Thymus (tissue), 14 donors: Measurements from ENCODE around the gene SEC11C. TPM values are rescaled to one million over a fixed set of nuclear protein-coding genes. Genes with fewer than 3 reads are reported as not detected.

Source experiments
- DNase-seq, 9 donors: peaks; one replicate each; pipeline ENCODE4 v3.0.0-alpha.2; 2013; ENCODE audit warnings: low spot score in 9 of 9, low read depth in 6 of 9, missing footprints in 1 of 9
- H3K27ac ChIP-seq, 2 donors: one replicate each; pipeline ENCODE4 v1.5.1; 2013; ENCODE audit warnings: control low read depth in 1 of 2, low read depth in 1 of 2, low read length in 1 of 2, mild to moderate bottlenecking in 1 of 2, moderate library complexity in 1 of 2
- H3K27me3 ChIP-seq, 2 donors: one replicate each; pipeline ENCODE4 v1.5.1; 2013; ENCODE audit warnings: low read length in 1 of 2; ENCODE audit not compliant: control insufficient read depth in 2 of 2, insufficient read depth in 1 of 2
- H3K36me3 ChIP-seq, 2 donors: one replicate each; pipeline ENCODE4 v1.5.1; 2013; ENCODE audit warnings: low read length in 1 of 2, mild to moderate bottlenecking in 1 of 2, moderate library complexity in 1 of 2; ENCODE audit not compliant: control insufficient read depth in 2 of 2, insufficient read depth in 2 of 2
- H3K4me1 ChIP-seq, 2 donors: one replicate each; pipeline ENCODE4 v1.5.1; 2013; ENCODE audit warnings: low read length in 2 of 2; ENCODE audit not compliant: control insufficient read depth in 2 of 2, insufficient read depth in 2 of 2
- H3K4me3 ChIP-seq, 2 donors: one replicate each; pipeline ENCODE4 v1.5.1; 2013; ENCODE audit warnings: low read length in 2 of 2, control low read depth in 1 of 2, mild to moderate bottlenecking in 1 of 2
- H3K9me3 ChIP-seq, 2 donors: one replicate each; pipeline ENCODE4 v1.5.1; 2013; ENCODE audit warnings: low read length in 1 of 2, mild to moderate bottlenecking in 1 of 2; ENCODE audit not compliant: control insufficient read depth in 2 of 2, insufficient read depth in 1 of 2
- WGBS: extraction: QIAGEN DNeasy Blood & Tissue Kit; methylation state at CpG from one replicate; pipeline ENCODE4 v1.1.7; 2013; 5-methylcytosine and 5-hydroxymethylcytosine counted together
- long read RNA-seq, 10 donors: transcript quantifications; one replicate each; lab custom pipeline, GENCODE V29; 2026
- polyA plus RNA-seq: library from polyadenylated mRNA; stranded (reverse); fragments of 200-250 nt; gene quantifications from one replicate; pipeline ENCODE4 v1.2.3, GENCODE V29; 2013
- total RNA-seq: library from RNA; stranded (reverse); fragments of 120-200 nt; gene quantifications from one replicate; pipeline ENCODE4 v1.2.4, GENCODE V29; 2013
- donor health status: healthy.

SEC11C gene
- total RNA-seq, result 92.8 TPM
- polyA plus RNA-seq, result 86.0 TPM
- long read RNA-seq, donor 1, transcript SEC11C-204 (6 exons, 1,202 nt), result major isoform, 6 of 6 reads
- long read RNA-seq, donor 1, partial matches to known transcripts, result 0 of 6 reads
- long read RNA-seq, donor 1, other reads (novel, unspliced or antisense), result 0 of 6 reads
- long read RNA-seq, donor 2, transcript SEC11C-204 (6 exons, 1,202 nt), result major isoform, 57 of 77 reads
- long read RNA-seq, donor 2, transcript SEC11C-203 (3 exons, 1,088 nt), result minor isoform, 5 of 77 reads
- long read RNA-seq, donor 2, partial matches to known transcripts, result 11 of 77 reads
- long read RNA-seq, donor 2, other reads (novel, unspliced or antisense), result 0 of 77 reads
- long read RNA-seq, donor 3, transcript SEC11C-204 (6 exons, 1,202 nt), result major isoform, 85 of 107 reads
- long read RNA-seq, donor 3, transcript SEC11C-205 (5 exons, 718 nt), result minor isoform, 5 of 107 reads
- long read RNA-seq, donor 3, partial matches to known transcripts, result 5 of 107 reads
- long read RNA-seq, donor 3, other reads (novel, unspliced or antisense), result 0 of 107 reads
- long read RNA-seq, donor 4, transcript SEC11C-204 (6 exons, 1,202 nt), result major isoform, 9 of 18 reads
- long read RNA-seq, donor 4, partial matches to known transcripts, result 5 of 18 reads
- long read RNA-seq, donor 4, other reads (novel, unspliced or antisense), result 0 of 18 reads
- long read RNA-seq, donor 5, transcript SEC11C-204 (6 exons, 1,202 nt), result major isoform, 59 of 82 reads
- long read RNA-seq, donor 5, transcript SEC11C-202 (4 exons, 2,054 nt), result minor isoform, 5 of 82 reads
- long read RNA-seq, donor 5, partial matches to known transcripts, result 7 of 82 reads
- long read RNA-seq, donor 5, other reads (novel, unspliced or antisense), result 0 of 82 reads
- long read RNA-seq, donor 6, transcript SEC11C-204 (6 exons, 1,202 nt), result major isoform, 28 of 38 reads
- long read RNA-seq, donor 6, partial matches to known transcripts, result 0 of 38 reads
- long read RNA-seq, donor 6, other reads (novel, unspliced or antisense), result 0 of 38 reads
- long read RNA-seq, donor 7, transcript SEC11C-204 (6 exons, 1,202 nt), result major isoform, 32 of 38 reads
- long read RNA-seq, donor 7, partial matches to known transcripts, result 5 of 38 reads
- long read RNA-seq, donor 7, other reads (novel, unspliced or antisense), result 0 of 38 reads
- long read RNA-seq, donor 8, transcript SEC11C-204 (6 exons, 1,202 nt), result major isoform, 13 of 16 reads
- long read RNA-seq, donor 8, partial matches to known transcripts, result 0 of 16 reads
- long read RNA-seq, donor 8, other reads (novel, unspliced or antisense), result 0 of 16 reads
- long read RNA-seq, donor 9, transcript SEC11C-204 (6 exons, 1,202 nt), result major isoform, 19 of 23 reads
- long read RNA-seq, donor 9, partial matches to known transcripts, result 0 of 23 reads
- long read RNA-seq, donor 9, other reads (novel, unspliced or antisense), result 0 of 23 reads
- long read RNA-seq, donor 10, transcript SEC11C-204 (6 exons, 1,202 nt), result major isoform, 37 of 42 reads
- long read RNA-seq, donor 10, partial matches to known transcripts, result 0 of 42 reads
- long read RNA-seq, donor 10, other reads (novel, unspliced or antisense), result 0 of 42 reads

DNA sequence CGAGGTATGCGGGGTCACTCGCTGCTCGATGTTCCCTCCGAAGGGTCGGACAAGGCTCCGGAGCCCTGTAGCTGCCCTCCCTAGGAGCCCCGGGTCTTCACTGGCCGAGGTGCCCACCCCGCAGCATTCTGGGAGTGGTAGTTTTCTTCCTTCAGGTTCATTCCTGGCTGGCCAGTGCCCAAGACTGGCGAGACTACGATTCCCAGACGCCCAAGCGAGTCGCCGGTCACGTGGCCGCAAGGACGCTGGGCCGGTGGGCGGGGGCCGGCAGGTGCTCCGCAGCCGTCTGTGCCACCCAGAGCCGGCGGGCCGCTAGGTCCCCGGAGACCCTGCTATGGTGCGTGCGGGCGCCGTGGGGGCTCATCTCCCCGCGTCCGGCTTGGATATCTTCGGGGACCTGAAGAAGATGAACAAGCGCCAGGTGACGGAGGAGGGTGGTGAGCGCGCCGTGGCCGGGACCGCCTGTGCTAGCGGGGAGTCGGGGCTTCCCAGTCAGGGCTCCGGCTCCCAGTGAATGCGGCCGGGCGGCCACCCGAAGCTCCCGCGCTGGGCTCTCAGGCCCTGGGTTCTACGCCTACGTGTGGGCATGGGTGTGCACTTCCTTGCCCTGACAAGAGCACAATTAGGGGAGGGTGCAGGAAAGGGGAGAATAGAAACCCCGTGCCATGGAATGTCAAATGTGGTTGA, at the start of gene SEC11C:
TSS of gene SEC11C (plus strand) at position 270 of the 687 bp plus-strand sequence. CDS start at position 335, 65 bp downstream.
- peaks cover 12% of the 10 kb centered on the region in 2 donors for H3K4me1 ChIP-seq
- H3K36me3 ChIP-seq, result no peaks in the 10 kb centered on the region
- under 1% methylated on average over 55 of the region's 55 CpGs for WGBS
- H3K9me3 ChIP-seq, result no peaks in the 10 kb centered on the region
- H3K27me3 ChIP-seq, result peaks cover 0 to 7% of the 10 kb centered on the region in 2 donors
- peak within 1 kb of the TSS; percentile 86 to 95 for H3K27ac ChIP-seq
- peak within 1 kb of the TSS; percentile 74 to 81 for H3K4me3 ChIP-seq
- DNase-seq, result peak; percentile 94 to 99 (median 95)

DNA sequence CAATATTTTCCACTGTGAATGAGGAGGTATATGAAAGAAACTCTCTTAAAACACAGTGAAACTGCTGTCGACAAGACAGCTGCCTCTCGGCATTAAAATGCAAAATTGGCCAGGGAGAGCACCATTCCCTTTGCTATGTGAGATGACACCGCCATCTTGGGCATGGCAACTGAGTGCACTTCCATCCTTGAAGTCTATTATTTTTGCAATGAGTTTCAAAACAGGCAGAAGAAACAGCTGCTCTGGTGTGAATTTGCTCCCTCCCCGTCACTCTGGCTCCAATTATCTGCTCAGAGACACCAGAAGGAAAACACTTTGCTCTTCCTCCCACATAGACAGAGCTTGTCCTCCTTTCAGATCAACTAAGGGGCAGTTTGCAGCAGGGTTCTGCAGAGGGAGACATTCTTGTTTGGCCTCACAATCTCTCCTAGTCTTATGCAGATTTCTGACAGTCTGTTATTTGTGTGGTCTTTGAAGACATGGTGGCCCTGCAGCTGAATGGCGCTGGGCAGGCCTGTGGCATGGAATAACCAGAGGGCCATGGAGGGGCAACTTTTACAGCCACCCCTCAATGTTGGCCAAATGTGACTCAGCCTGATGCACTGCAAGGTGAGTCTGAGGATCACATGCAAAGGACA, 48.6 kb upstream of the SEC11C start:
- H3K27me3 ChIP-seq, result no peaks in the 10 kb centered on the region
- H3K4me3 ChIP-seq, result no peak overlapping the region
- no peaks in the 10 kb centered on the region for H3K9me3 ChIP-seq
- H3K4me1 ChIP-seq, result peaks cover 29 to 31% of the 10 kb centered on the region in 2 donors
- 96% methylated on average over 5 of the region's 5 CpGs for WGBS
- H3K36me3 ChIP-seq, result no peaks in the 10 kb centered on the region
- H3K27ac ChIP-seq, result no peak overlapping the region
- no peak for DNase-seq

- H3K27me3 ChIP-seq, result peaks cover 0 to under 1% of the 10 kb centered on the region in 2 donors
- 91% methylated on average over 7 of the region's 7 CpGs for whole genome bisulfite sequencing
- H3K4me3 ChIP-seq, result no peak overlapping the region
- no peak overlapping the region for H3K27ac ChIP-seq
- H3K9me3 ChIP-seq, result no peaks in the 10 kb centered on the region
- DNase-seq, result no peak
- no peaks in the 10 kb centered on the region for H3K36me3 ChIP-seq
- peaks cover 5 to 8% of the 10 kb centered on the region in 2 donors for H3K4me1 ChIP-seq
Observed at GRCh38 chr18:59093668-59094067, 46.0 kb upstream of the SEC11C start.

DNA sequence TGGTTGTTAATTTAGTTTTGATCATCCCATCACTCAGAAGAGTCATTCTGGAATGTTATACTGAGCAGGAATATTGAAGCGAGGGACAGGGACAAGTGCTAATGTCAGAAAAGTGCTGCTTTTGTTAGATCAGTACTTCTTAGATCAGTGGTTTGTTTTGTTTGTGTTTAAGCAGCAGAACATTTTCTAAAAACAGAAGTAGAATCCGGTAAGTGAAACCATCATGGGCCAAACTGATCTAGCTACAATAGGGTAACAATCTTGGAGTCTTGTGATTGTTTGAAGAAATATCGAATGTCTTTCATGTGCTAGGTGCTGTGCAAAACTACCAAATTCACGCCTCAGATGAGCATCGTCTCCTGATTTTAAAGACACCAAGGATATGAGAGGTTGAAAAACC, 45.1 kb upstream of the SEC11C start:
- Histone ChIP-seq H3K27me3 (peaks cover 0 to 4% of the 10 kb centered on the region in 2 donors), H3K4me3 (no peak overlapping the region), H3K4me1 (peaks cover 0 to 4% of the 10 kb centered on the region in 2 donors), H3K27ac (no peak overlapping the region), H3K36me3 (no peaks in the 10 kb centered on the region), H3K9me3 (no peaks in the 10 kb centered on the region)
- WGBS, result 93% methylated on average over 5 of the region's 5 CpGs
- DNase-seq, result no peak

- H3K4me1 ChIP-seq, result peaks cover 0 to 1% of the 10 kb centered on the region in 2 donors
- H3K27ac ChIP-seq, result no peak overlapping the region
- 96% methylated on average over 7 of the region's 7 CpGs for WGBS
- no peaks in the 10 kb centered on the region for H3K9me3 ChIP-seq
- no peak overlapping the region for H3K4me3 ChIP-seq
- no peaks in the 10 kb centered on the region for H3K36me3 ChIP-seq
- H3K27me3 ChIP-seq, result peaks cover 0 to 4% of the 10 kb centered on the region in 2 donors
- DNase-seq, result no peak
Observed at GRCh38 chr18:59096098-59096789, 43.4 kb upstream of the SEC11C start.

DNA sequence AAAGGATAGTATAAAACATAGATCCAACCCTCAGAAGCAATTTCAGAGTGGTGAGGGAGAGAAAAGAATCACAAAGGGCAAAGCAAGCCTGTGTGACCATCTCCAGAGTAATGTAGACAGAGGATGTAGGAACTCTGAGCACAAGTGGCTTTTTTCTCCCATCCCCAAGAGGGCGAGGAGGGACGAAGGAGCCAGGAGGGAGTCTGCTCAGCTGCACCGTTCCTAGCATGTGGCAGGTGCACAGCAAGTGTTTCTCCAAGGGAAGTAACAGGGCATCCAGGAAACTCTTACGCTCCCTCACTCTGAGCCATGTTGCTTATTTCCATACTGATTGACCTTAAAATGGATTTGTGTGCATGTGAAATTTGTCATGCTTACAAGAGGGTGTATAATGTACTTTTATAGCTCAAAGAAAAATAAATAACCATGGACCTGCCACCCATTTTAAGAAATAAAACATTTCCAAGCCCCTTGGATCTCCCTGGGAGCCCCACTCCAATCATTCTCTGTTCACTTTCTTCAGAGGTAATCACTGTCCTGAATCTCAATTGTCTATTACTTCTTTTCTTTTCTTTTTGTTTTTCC, 37.8 kb upstream of the SEC11C start:
- Histone ChIP-seq H3K9me3 (no peaks in the 10 kb centered on the region), H3K4me3 (no peak overlapping the region), H3K36me3 (no peaks in the 10 kb centered on the region), H3K4me1 (no peaks in the 10 kb centered on the region), H3K27me3 (peaks cover 0 to 12% of the 10 kb centered on the region in 2 donors), H3K27ac (no peak overlapping the region)
- WGBS, result 53% methylated on average over 4 of the region's 4 CpGs
- no peak for DNase-seq

DNA sequence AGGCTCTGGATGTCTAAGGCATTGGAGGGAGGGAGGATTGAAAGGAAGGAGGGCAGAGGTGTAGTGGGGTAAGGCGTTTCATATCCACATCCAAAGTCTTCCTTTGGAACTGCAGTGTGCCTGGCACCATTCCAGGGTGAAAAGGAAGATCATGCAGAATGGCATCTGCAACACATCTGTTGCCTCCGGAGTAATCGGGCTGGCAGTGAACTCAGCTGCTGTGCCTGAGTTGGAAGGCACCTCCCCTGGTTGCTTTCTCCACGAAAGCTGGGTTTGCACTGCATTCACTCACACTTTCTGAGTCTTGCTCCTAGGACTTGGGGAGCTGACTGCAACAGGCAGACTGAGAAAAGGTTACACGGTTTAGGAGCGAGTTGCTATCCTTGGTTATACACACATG, 30.3 kb upstream of the SEC11C start:
- Histone ChIP-seq H3K9me3 (no peaks in the 10 kb centered on the region), H3K27ac (no peak overlapping the region), H3K4me1 (no peaks in the 10 kb centered on the region), H3K4me3 (no peak overlapping the region), H3K27me3 (peaks cover 2 to 15% of the 10 kb centered on the region in 2 donors), H3K36me3 (no peaks in the 10 kb centered on the region)
- WGBS, result 85% methylated on average over 6 of the region's 6 CpGs
- DNase-seq, result no peak
